Inflammatory macrophage (primary cell): ENCODE data around the gene HSD17B13.

Experiments
- DNase-seq, 2 donors: peaks; one replicate each; pipeline ENCODE4 v3.0.0-alpha.2; 2020 to 2022

HSD17B13 gene

DNA sequence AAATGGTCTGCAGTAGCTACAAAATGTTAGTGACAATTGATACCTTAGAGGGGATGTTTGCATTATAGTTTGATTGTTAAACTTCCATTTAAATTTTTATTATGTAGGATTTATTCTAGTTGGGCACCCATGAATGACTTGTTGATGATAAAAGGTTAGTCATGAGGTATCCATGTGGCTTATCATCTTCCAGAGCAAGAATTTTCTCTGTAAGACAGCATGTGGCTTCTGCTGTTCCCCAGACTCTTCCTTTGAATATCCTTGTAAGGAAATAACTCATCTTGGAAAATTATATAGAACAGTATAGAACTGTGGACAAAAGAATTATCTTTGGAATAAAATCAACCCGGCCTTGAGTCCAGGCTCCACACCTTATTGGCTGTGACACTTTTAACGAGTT lies 62.2 kb downstream of the HSD17B13 start:
- DNase-seq, result no peak

GRCh38 chr4:87258677-87259076 lies 64.0 kb downstream of the HSD17B13 start:
- DNase-seq, result no peak

DNA sequence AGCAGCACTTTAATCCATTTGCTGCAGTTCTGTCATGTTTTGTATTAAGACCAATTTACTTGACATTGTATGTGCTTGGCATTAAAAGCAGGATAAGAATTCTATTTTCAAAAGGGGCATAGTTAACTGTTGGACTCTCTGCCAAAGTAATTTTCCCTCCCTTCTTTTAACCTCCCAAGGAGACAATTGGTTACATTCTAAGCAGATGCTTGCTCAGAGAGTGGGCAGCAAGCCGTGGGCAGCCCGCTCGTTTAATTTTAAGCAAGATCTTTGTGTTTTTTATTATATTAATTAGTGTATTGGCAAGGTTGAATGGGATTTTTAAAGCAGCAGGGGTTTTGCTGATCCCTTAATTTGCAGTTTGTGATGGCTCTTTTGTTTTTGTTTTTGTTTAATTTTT lies 65.2 kb downstream of the HSD17B13 start:
- no peak for DNase-seq

DNA sequence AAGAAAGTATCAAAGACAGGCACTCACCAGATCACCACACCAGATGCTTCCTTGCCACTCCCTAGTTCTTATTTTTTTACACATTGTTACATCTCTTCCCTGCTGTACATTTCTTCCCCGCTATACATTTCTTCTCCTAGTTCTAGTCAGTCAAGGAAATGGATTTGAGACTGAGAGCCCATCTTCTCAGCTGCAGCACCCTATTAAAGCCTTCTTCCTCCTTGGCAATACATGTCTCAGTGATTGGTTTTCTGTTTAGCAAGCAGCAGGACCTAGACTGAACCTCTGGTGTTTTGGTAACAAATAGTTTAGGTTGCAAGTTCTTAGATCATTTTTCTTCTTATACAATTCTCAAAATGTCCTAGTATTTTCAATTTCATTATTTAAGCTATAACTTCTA lies 66.9 kb downstream of the HSD17B13 start:
- DNase-seq, result no peak
